Measurements from ENCODE around the gene FAM210A.

DNA sequence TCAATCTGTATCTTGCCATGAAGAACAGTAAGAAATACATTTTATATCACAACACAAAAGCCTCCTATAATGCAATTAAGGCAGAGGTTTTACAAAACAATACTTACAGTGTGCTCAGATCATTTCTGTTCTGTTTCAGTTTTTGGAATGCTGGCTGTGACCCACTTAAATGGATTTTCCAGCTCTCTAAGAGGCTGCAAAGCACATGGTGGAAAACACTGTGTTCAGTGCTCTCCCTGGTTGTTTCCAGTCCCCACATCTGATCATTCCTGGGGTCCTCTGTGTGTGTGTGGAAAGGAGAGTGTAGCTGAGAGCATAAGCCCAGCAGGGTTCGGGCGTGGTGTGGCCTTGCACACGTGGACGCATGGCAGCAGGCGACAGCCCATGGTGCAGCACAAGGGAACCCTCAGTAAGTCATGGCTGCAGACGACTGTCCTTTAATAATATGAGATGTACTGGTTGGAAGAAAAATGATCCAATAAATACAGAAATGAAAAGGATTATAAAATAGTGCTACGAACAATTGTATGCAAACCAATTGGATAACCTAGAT, 95.6 kb downstream of the FAM210A start:
- TF ChIP-seq JUND (IDR thresholded peaks at IDR 0.05) = no peak
- TF ChIP-seq NRF1 (IDR thresholded peaks at IDR 0.05; ENCODE audit: low read depth, low read length) = no peak
- TF ChIP-seq, protein P1, sequence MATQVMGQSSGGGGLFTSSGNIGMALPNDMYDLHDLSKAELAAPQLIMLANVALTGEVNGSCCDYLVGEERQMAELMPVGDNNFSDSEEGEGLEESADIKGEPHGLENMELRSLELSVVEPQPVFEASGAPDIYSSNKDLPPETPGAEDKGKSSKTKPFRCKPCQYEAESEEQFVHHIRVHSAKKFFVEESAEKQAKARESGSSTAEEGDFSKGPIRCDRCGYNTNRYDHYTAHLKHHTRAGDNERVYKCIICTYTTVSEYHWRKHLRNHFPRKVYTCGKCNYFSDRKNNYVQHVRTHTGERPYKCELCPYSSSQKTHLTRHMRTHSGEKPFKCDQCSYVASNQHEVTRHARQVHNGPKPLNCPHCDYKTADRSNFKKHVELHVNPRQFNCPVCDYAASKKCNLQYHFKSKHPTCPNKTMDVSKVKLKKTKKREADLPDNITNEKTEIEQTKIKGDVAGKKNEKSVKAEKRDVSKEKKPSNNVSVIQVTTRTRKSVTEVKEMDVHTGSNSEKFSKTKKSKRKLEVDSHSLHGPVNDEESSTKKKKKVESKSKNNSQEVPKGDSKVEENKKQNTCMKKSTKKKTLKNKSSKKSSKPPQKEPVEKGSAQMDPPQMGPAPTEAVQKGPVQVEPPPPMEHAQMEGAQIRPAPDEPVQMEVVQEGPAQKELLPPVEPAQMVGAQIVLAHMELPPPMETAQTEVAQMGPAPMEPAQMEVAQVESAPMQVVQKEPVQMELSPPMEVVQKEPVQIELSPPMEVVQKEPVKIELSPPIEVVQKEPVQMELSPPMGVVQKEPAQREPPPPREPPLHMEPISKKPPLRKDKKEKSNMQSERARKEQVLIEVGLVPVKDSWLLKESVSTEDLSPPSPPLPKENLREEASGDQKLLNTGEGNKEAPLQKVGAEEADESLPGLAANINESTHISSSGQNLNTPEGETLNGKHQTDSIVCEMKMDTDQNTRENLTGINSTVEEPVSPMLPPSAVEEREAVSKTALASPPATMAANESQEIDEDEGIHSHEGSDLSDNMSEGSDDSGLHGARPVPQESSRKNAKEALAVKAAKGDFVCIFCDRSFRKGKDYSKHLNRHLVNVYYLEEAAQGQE (IDR thresholded peaks at IDR 0.05; ENCODE audit: low read depth, low read length) = no peak
- TF ChIP-seq, protein P2, sequence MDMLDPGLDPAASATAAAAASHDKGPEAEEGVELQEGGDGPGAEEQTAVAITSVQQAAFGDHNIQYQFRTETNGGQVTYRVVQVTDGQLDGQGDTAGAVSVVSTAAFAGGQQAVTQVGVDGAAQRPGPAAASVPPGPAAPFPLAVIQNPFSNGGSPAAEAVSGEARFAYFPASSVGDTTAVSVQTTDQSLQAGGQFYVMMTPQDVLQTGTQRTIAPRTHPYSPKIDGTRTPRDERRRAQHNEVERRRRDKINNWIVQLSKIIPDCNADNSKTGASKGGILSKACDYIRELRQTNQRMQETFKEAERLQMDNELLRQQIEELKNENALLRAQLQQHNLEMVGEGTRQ (IDR thresholded peaks at IDR 0.05; ENCODE audit: borderline replicate concordance, low read depth, low read length) = no peak
- TF ChIP-seq, protein P3, sequence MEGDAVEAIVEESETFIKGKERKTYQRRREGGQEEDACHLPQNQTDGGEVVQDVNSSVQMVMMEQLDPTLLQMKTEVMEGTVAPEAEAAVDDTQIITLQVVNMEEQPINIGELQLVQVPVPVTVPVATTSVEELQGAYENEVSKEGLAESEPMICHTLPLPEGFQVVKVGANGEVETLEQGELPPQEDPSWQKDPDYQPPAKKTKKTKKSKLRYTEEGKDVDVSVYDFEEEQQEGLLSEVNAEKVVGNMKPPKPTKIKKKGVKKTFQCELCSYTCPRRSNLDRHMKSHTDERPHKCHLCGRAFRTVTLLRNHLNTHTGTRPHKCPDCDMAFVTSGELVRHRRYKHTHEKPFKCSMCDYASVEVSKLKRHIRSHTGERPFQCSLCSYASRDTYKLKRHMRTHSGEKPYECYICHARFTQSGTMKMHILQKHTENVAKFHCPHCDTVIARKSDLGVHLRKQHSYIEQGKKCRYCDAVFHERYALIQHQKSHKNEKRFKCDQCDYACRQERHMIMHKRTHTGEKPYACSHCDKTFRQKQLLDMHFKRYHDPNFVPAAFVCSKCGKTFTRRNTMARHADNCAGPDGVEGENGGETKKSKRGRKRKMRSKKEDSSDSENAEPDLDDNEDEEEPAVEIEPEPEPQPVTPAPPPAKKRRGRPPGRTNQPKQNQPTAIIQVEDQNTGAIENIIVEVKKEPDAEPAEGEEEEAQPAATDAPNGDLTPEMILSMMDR (IDR thresholded peaks at IDR 0.05) = no peak
- TF ChIP-seq SIN3A (IDR thresholded peaks at IDR 0.05; ENCODE audit: borderline replicate concordance, low read depth, low read length) = no peak
- TF ChIP-seq EZH2phosphoT487 (IDR thresholded peaks at IDR 0.05; ENCODE audit: borderline replicate concordance, low read depth) = no peak
- no peak for TF ChIP-seq RCOR1 (IDR thresholded peaks at IDR 0.05; ENCODE audit: low read length)
- TF ChIP-seq, protein P4, sequence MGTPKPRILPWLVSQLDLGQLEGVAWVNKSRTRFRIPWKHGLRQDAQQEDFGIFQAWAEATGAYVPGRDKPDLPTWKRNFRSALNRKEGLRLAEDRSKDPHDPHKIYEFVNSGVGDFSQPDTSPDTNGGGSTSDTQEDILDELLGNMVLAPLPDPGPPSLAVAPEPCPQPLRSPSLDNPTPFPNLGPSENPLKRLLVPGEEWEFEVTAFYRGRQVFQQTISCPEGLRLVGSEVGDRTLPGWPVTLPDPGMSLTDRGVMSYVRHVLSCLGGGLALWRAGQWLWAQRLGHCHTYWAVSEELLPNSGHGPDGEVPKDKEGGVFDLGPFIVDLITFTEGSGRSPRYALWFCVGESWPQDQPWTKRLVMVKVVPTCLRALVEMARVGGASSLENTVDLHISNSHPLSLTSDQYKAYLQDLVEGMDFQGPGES (IDR thresholded peaks at IDR 0.05; ENCODE audit: low read depth, low read length) = no peak
- no peak for TF ChIP-seq FOXM1 (IDR thresholded peaks at IDR 0.05; ENCODE audit: low read depth)

Measured in SK-N-SH (cell line).